Mucosa of stomach (tissue), 1 donor: Measurements from ENCODE around the gene RAD51B.

Experiments
- H3K27me3 ChIP-seq: one replicate; pipeline ENCODE4 v1.7.0; 2013; ENCODE audit warnings: mild to moderate bottlenecking, low read length; ENCODE audit not compliant: control insufficient read depth, insufficient read depth
- H3K36me3 ChIP-seq: one replicate; pipeline ENCODE4 v1.7.0; 2013; ENCODE audit warnings: low read length; ENCODE audit not compliant: control insufficient read depth, insufficient read depth
- H3K4me1 ChIP-seq: one replicate; pipeline ENCODE4 v1.7.0; 2013; ENCODE audit warnings: mild to moderate bottlenecking, low read length; ENCODE audit not compliant: control insufficient read depth, insufficient read depth
- H3K4me3 ChIP-seq: one replicate; pipeline ENCODE4 v1.7.0; 2013; ENCODE audit warnings: low read length
- H3K9ac ChIP-seq: one replicate; pipeline ENCODE4 v1.7.0; 2013; ENCODE audit warnings: mild to moderate bottlenecking, low read length, moderate library complexity
- H3K9me3 ChIP-seq: one replicate; pipeline ENCODE4 v1.7.0; 2013; ENCODE audit warnings: mild to moderate bottlenecking, low read length, moderate library complexity; ENCODE audit not compliant: control insufficient read depth
- donor health status: Pancreatic carcinoma.

RAD51B gene

DNA sequence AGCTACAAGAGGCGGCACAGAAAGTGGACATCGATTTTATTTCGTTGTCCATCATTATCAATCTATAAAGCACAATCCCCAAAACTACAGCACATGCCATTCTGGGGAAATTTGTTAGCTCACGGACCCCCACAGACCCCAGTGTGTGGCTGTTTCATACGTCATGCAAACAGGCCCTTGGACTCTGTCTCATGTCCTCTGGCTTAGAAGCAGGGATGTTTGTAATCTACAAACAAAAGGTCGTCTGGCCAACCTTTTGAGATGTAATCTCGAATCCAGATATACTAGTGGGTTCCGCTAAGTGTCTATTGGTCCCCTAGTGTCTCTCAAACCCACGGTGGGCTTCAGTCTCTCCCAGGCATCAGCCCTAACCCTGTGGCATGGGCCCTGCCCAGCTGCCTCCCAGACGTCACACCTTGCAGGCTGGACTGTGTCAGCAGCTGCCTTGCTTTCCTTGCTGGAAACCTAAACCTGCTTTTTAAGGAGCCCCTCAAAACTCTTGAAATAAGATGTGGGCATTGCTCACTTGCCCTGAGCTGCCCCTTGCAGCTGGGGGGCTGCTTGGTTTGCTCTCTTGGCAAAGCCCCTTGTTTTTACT is 752.4 kb downstream of the RAD51B start:
- Histone ChIP-seq H3K4me1 (peaks cover 26% of the 10 kb centered on the region), H3K4me3 (no peak overlapping the region), H3K36me3 (no peaks in the 10 kb centered on the region), H3K27me3 (no peaks in the 10 kb centered on the region), H3K9ac (no peak overlapping the region), H3K9me3 (no peaks in the 10 kb centered on the region)

DNA sequence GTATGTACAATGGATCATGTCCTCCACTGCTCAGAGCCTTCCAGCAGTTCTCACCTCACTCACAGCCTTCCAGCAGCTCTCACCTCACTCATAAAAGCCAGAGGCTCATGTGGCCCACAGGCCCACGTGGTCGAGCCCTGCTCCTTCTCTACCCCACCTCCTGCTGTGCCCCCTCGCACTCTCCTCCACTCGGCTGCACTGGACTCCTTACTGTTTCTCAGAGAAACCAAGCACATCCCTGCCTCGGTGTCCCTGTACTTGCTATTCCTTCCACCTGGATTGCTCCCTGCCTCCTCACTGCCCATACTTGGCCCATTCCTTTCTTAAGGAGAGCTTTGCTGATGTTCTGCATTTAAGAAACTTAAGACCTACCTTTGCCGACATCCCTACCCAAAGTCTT is 753.5 kb downstream of the RAD51B start:
- H3K36me3 ChIP-seq: no peaks in the 10 kb centered on the region
- H3K4me1 ChIP-seq: peaks cover 35% of the 10 kb centered on the region
- no peaks in the 10 kb centered on the region for H3K27me3 ChIP-seq
- H3K9ac ChIP-seq: no peak overlapping the region
- H3K9me3 ChIP-seq: no peaks in the 10 kb centered on the region
- H3K4me3 ChIP-seq: no peak overlapping the region

DNA sequence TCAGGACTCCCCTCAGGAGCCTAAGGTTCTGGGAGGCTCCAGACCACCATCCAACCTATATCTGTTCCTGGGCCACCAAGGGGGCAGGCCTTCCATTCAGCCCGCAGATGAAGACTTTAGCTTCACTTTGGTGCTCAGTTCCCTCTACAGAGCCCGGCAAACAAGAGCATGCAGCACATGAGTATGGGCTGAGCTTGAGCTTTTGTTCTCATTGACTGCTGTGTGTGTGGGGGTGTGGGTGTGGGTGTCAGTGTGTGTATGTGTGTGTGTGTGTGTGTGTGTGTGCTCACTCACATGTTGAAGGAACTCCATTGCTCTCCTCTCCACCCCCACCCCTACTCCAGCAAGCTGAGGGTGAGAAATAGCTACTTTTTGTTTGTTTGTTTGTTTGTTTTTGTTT is 754.1 kb downstream of the RAD51B start:
- Histone ChIP-seq H3K36me3 (no peaks in the 10 kb centered on the region), H3K4me1 (peaks cover 34% of the 10 kb centered on the region), H3K9ac (no peak overlapping the region), H3K9me3 (no peaks in the 10 kb centered on the region), H3K27me3 (no peaks in the 10 kb centered on the region), H3K4me3 (no peak overlapping the region)

DNA sequence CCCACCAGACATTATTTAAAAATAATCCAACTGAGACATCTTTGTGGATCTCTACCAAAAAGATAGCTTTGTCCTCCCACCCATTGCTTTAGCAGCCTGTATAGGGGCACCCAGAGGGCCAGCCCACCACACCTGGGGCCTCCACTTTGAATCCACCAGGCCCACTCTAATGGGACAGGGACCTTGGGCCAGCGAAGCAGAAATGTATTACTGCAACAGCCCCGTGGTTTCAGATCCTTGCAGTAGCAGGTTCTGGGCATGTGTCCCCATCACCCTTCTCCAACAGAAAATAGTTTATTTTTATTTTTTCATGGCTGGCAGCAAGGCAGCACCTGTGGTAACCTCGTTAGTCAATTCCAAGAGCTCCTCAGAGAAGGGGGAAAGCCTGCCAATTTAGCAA is 754.9 kb downstream of the RAD51B start:
- H3K27me3 ChIP-seq: no peaks in the 10 kb centered on the region
- no peaks in the 10 kb centered on the region for H3K9me3 ChIP-seq
- no peak overlapping the region for H3K9ac ChIP-seq
- no peak overlapping the region for H3K4me3 ChIP-seq
- H3K36me3 ChIP-seq: no peaks in the 10 kb centered on the region
- H3K4me1 ChIP-seq: peaks cover 28% of the 10 kb centered on the region

DNA sequence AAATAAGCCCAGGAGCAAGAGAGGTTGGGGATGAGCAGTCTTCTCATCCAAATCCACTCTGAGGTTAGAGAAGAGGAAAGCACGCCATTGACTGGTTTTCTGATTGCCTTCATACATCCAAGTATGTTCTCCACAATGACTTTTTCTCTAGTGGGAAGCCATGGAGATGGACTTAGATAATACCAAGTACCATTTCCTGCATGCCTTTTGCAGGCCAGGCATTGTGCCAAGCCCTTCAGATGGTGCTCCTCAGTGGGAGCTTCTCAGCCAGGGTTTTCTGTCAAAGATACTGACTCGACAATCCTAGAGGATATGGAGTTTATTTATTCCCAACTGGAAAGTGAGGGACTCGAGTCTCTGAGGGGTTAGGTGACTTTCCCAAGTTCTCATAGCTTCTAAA is 755.3 kb downstream of the RAD51B start:
- no peak overlapping the region for H3K9ac ChIP-seq
- no peaks in the 10 kb centered on the region for H3K36me3 ChIP-seq
- no peaks in the 10 kb centered on the region for H3K9me3 ChIP-seq
- H3K4me1 ChIP-seq: peaks cover 24% of the 10 kb centered on the region
- H3K27me3 ChIP-seq: no peaks in the 10 kb centered on the region
- H3K4me3 ChIP-seq: no peak overlapping the region

DNA sequence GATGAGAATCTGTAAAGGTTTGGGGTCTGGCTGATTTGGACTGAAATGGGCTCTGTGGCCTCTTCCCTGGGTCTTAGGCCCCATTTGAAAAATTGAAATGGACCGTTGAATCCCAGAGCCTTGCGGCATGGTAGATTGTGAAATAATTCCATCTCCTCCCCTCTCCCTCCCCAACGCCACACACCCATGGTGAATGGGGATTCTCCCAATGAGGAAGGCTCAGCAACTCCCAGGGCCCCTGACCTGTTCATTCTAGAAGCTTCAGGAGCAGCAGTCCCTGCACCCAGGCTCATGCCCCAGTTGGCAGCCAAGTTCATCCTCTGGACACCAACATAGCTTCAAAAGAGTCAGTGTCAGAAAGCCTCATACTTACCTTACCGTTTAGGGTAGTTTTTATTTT is 755.8 kb downstream of the RAD51B start:
- Histone ChIP-seq H3K9me3 (no peaks in the 10 kb centered on the region), H3K27me3 (no peaks in the 10 kb centered on the region), H3K36me3 (no peaks in the 10 kb centered on the region), H3K9ac (no peak overlapping the region), H3K4me3 (no peak overlapping the region), H3K4me1 (peaks cover 20% of the 10 kb centered on the region)

DNA sequence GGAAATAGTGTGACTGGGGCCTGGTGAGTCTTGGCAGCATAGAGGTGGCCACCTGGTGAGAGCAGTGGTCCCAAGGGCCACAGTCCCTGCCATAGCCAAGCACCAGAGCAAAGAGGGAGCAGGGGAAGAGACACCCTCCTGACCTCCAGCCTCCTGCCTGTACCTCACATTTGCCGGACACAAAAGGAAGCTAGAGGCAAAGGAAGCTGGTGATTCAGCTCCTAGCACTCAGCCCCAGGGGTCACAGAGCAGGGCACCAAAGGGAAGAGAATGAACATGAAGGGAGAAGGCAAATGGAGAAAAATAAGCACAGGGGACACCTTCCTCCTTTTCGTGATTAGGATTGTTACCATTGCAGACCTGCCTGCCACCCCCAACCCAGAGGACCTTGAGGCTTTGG is 756.5 kb downstream of the RAD51B start:
- H3K9me3 ChIP-seq: no peaks in the 10 kb centered on the region
- H3K36me3 ChIP-seq: no peaks in the 10 kb centered on the region
- no peaks in the 10 kb centered on the region for H3K27me3 ChIP-seq
- peaks cover 20% of the 10 kb centered on the region for H3K4me1 ChIP-seq
- H3K4me3 ChIP-seq: no peak overlapping the region
- H3K9ac ChIP-seq: no peak overlapping the region

DNA sequence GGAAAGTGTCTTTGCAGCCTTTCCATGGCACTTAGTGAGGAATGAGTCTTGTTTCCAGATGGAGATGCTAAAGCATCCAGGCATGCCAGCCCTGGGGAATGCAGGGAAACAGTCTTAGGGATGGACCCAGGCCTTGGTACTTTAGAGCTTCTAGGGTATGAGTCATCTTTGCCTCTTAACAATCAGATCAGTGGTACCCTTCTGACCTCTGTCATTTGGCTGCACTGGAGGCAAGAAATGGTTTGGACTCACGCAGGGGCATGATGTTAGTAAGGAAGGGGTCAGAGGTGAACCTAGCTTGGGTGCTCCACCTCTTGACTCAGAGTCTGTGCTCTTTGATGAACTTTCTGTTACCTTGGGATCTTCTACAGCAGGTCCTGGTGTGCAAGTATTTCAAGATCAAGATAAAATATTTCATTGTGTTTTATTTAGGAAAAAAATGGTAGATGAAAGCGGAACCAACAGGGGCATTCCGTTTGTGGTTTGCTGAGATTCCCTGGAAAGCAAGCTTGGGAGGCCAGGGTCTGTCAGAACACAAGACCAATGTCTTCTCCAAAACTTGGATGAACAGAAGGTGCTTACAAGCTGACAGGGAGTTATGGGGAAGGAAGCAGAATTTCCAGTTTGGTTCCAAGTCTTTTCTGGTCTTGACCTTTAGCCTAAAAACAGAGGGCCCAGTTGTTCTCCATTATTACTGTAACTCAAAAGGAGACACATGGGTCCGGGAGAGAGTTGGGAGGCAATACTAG is 757.1 kb downstream of the RAD51B start:
- Histone ChIP-seq H3K9me3 (no peaks in the 10 kb centered on the region), H3K36me3 (no peaks in the 10 kb centered on the region), H3K27me3 (no peaks in the 10 kb centered on the region), H3K9ac (no peak overlapping the region), H3K4me1 (peaks cover 20% of the 10 kb centered on the region), H3K4me3 (no peak overlapping the region)

DNA sequence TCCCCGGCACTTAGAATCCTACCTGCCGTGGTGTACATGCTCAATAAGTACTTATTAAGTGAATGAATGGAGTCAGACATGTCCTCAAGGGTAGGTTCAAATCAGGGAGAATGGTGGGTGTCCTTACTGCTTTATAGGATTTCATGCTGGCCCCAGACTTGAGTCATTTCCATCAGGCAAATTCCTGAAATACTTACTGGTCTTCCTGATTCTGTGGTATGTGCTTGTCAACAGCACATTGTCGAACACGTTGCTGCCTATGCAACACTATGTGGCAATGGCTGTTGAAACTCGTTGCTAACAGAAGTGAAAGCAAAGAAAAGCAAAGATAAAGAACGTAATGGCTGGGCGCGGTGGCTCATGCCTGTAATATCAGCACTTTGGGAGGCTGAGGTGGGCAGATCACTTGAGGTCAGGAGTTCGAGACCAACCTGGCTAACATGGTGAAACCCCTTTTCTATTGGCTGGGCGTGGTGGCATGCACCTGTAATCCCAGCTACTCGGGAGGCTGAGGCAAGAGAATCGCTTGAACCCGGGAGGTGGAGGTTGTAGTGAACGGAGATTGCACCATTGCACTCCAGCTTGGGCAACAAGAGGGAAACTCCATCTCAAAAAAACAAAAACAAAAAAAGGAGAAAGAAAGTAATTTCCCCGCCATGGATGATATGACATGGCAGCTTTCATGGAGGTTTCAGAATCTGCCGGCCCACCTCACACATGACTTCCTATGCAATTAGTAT is 758.4 kb downstream of the RAD51B start:
- H3K4me1 ChIP-seq: peaks cover 20% of the 10 kb centered on the region
- no peak overlapping the region for H3K4me3 ChIP-seq
- H3K9ac ChIP-seq: no peak overlapping the region
- no peaks in the 10 kb centered on the region for H3K27me3 ChIP-seq
- H3K9me3 ChIP-seq: no peaks in the 10 kb centered on the region
- no peaks in the 10 kb centered on the region for H3K36me3 ChIP-seq

DNA sequence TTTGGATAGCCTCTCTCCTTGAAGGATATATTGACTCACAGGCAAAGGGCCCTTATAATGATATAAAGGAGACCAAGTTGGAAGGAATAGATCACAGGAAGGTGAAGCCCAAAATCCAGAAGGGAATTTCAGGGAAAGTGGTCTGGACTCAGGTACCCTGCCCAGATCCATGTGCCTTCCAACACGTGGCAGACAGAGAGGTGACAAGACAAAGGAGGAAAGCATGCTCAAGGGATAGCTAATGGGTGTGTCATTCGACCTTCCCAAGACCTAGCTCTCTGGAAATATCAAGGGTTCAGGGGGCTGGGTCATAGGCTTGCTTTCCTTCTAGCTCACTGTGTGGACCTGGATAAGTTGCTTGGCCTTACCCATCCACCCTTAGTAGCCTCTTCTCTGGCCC is 759.0 kb downstream of the RAD51B start:
- Histone ChIP-seq H3K9ac (no peak overlapping the region), H3K27me3 (no peaks in the 10 kb centered on the region), H3K36me3 (no peaks in the 10 kb centered on the region), H3K4me1 (peaks cover 20% of the 10 kb centered on the region), H3K4me3 (no peak overlapping the region), H3K9me3 (no peaks in the 10 kb centered on the region)

DNA sequence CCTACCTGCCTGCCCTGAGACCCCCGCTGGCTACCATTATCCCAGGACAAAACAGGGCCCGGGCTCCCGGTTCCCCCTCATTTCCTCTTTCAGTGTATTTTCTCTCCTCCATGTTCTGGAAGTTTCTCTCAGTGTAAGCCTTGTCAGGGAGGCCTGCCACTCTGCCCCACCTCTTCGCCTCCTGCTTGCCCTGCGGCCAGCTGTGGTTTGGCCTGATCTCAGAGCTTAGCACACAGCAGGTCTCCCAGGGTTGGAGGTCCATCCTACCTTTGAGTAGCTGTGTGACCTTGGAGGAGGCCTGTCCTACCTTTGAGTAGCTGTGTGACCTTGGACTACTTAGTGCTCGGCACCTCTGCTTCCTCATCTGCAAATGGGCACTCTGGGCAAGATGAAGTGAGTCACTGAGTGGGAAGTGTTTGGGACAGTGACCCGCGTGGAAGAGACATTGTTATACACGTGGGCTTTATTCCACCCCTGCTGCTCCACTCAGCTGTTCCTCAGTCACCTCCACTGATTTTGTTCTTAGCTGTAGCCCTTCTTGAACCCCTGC is 760.6 kb downstream of the RAD51B start:
- H3K27me3 ChIP-seq: no peaks in the 10 kb centered on the region
- H3K4me3 ChIP-seq: no peak overlapping the region
- no peaks in the 10 kb centered on the region for H3K36me3 ChIP-seq
- no peak overlapping the region for H3K9ac ChIP-seq
- no peaks in the 10 kb centered on the region for H3K9me3 ChIP-seq
- peaks cover 20% of the 10 kb centered on the region for H3K4me1 ChIP-seq

DNA sequence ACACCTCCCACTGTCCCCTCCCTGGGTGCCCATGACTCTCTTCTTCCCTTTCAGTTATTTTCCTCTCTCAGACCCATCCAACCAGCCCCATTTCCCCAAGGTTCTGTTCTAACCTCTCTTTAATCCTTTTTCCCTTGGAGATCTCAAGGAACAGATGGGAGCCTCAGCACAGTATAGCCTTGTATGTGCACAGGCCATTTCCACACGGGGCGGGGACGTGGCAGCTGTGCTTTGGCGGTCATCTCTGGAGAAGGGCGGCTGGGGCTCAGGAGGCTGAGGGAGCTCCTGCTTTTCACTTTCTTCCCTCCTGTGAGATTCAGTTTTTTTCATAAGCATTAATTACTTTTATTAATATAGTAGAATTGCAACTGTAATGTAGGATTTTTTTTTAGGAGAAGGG is 761.1 kb downstream of the RAD51B start:
- Histone ChIP-seq H3K4me3 (no peak overlapping the region), H3K4me1 (peaks cover 20% of the 10 kb centered on the region), H3K9ac (no peak overlapping the region), H3K9me3 (no peaks in the 10 kb centered on the region), H3K27me3 (no peaks in the 10 kb centered on the region), H3K36me3 (no peaks in the 10 kb centered on the region)
